Measurements from ENCODE around the gene RBM3.

The RBM3 gene

GRCh38 chrX:48592971-48593370, 18.7 kb downstream of the RBM3 start:
- Histone ChIP-seq H3K27ac (ENCODE audit: low read depth, low read length, poor library complexity, severe bottlenecking) (no peak overlapping the region), H2AFZ (ENCODE audit: low read length) (no peak overlapping the region), H3K9me3 (ENCODE audit: low read length) (no peaks in the 10 kb centered on the region), H4K20me1 (ENCODE audit: insufficient read depth, low read length) (no peaks in the 10 kb centered on the region), H3K36me3 (ENCODE audit: insufficient read depth, low read length) (no peaks in the 10 kb centered on the region), H3K79me2 (ENCODE audit: insufficient read depth, low read length) (no peaks in the 10 kb centered on the region), H3K9me2 (ENCODE audit: low read depth, low read length) (no peaks in the 10 kb centered on the region), H3K4me2 (ENCODE audit: low read length) (no peak overlapping the region), H3F3A (ENCODE audit: insufficient read depth, low read length) (no peaks in the 10 kb centered on the region), H3K9ac (ENCODE audit: low read length) (no peak overlapping the region), H3K4me1 (ENCODE audit: insufficient read depth, low read length, severe bottlenecking) (no peaks in the 10 kb centered on the region), H3K27me3 (ENCODE audit: insufficient read depth, low read length) (no peaks in the 10 kb centered on the region), H3K4me3 (ENCODE audit: low read depth, low read length, poor library complexity, severe bottlenecking) (no peak overlapping the region)
- TF ChIP-seq CTCF (IDR thresholded peaks at IDR 0.05; ENCODE audit: low read length) (no peak), EZH2 (IDR thresholded peaks at IDR 0.05; ENCODE audit: borderline replicate concordance, low read length) (no peak)

GRCh38 chrX:48595929-48596328, 21.6 kb downstream of the RBM3 start:
- Histone ChIP-seq H3K27ac (ENCODE audit: low read depth, low read length, poor library complexity, severe bottlenecking) (no peak overlapping the region), H3K79me2 (ENCODE audit: insufficient read depth, low read length) (no peaks in the 10 kb centered on the region), H3K9me2 (ENCODE audit: low read depth, low read length) (no peaks in the 10 kb centered on the region), H3K36me3 (ENCODE audit: insufficient read depth, low read length) (no peaks in the 10 kb centered on the region), H3K27me3 (ENCODE audit: insufficient read depth, low read length) (no peaks in the 10 kb centered on the region), H4K20me1 (ENCODE audit: insufficient read depth, low read length) (no peaks in the 10 kb centered on the region), H3K4me3 (ENCODE audit: low read depth, low read length, poor library complexity, severe bottlenecking) (no peak overlapping the region), H3K9ac (ENCODE audit: low read length) (no peak overlapping the region), H2AFZ (ENCODE audit: low read length) (no peak overlapping the region), H3K4me2 (ENCODE audit: low read length) (no peak overlapping the region), H3K9me3 (ENCODE audit: low read length) (no peaks in the 10 kb centered on the region), H3F3A (ENCODE audit: insufficient read depth, low read length) (no peaks in the 10 kb centered on the region), H3K4me1 (ENCODE audit: insufficient read depth, low read length, severe bottlenecking) (peaks cover 7% of the 10 kb centered on the region)
- TF ChIP-seq CTCF (IDR thresholded peaks at IDR 0.05; ENCODE audit: low read length) (no peak), EZH2 (IDR thresholded peaks at IDR 0.05; ENCODE audit: borderline replicate concordance, low read length) (no peak)

GRCh38 chrX:48597353-48598264, 23.3 kb downstream of the RBM3 start, which contains the start of gene WDR13:
TSS of gene WDR13 (plus strand) at chrX:48597492. CDS start at chrX:48597997, 505 bp downstream.
- Histone ChIP-seq H3K27me3 (ENCODE audit: insufficient read depth, low read length) (no peaks in the 10 kb centered on the region), H3K9ac (ENCODE audit: low read length) (peak within 1 kb of the TSS; percentile 98), H4K20me1 (ENCODE audit: insufficient read depth, low read length) (no peaks in the 10 kb centered on the region), H3F3A (ENCODE audit: insufficient read depth, low read length) (no peaks in the 10 kb centered on the region), H3K4me1 (ENCODE audit: insufficient read depth, low read length, severe bottlenecking) (peaks cover 7% of the 10 kb centered on the region), H3K9me2 (ENCODE audit: low read depth, low read length) (no peaks in the 10 kb centered on the region), H3K4me2 (ENCODE audit: low read length) (peak within 1 kb of the TSS; percentile 83), H2AFZ (ENCODE audit: low read length) (no peak within 1 kb of the TSS), H3K4me3 (ENCODE audit: low read depth, low read length, poor library complexity, severe bottlenecking) (peak within 1 kb of the TSS; percentile 97), H3K27ac (ENCODE audit: low read depth, low read length, poor library complexity, severe bottlenecking) (peak within 1 kb of the TSS; percentile 90), H3K36me3 (ENCODE audit: insufficient read depth, low read length) (no peaks in the 10 kb centered on the region), H3K79me2 (ENCODE audit: insufficient read depth, low read length) (no peaks in the 10 kb centered on the region), H3K9me3 (ENCODE audit: low read length) (no peaks in the 10 kb centered on the region)
- TF ChIP-seq EZH2 (IDR thresholded peaks at IDR 0.05; ENCODE audit: borderline replicate concordance, low read length): no peak
- no peak for TF ChIP-seq CTCF (IDR thresholded peaks at IDR 0.05; ENCODE audit: low read length)

All from OCI-LY1 (cell line).